Measurements from ENCODE around the gene TM9SF2. TPM values are rescaled to one million over a fixed set of nuclear protein-coding genes. Genes with fewer than 3 reads are reported as not detected.
A peak's percentile ranks its signal among the peaks of the same experiment; 100 is the strongest.

Gene TM9SF2
- polyA plus RNA-seq, 3 donors = 189 to 223 (median 193) TPM

- no peak for DNase-seq (ENCODE audit: extremely low read depth in 1 of 11, low read depth in 9 of 11, low spot score in 4 of 11)
Measured at GRCh38 chr13:99516153-99516929, 15.1 kb downstream of the TM9SF2 start.

- no peak for DNase-seq (ENCODE audit: extremely low read depth in 1 of 11, low read depth in 9 of 11, low spot score in 4 of 11)
Measured at GRCh38 chr13:99517577-99517976, 16.3 kb downstream of the TM9SF2 start.

GRCh38 chr13:99517984-99518383 is 16.7 kb downstream of the TM9SF2 start:
- DNase-seq (ENCODE audit: extremely low read depth in 1 of 11, low read depth in 9 of 11, low spot score in 4 of 11) = no peak

GRCh38 chr13:99522298-99522697 is 21.0 kb downstream of the TM9SF2 start:
- no peak for DNase-seq (ENCODE audit: extremely low read depth in 1 of 11, low read depth in 9 of 11, low spot score in 4 of 11)

- DNase-seq (ENCODE audit: extremely low read depth in 1 of 11, low read depth in 9 of 11, low spot score in 4 of 11) = no peak
Measured at GRCh38 chr13:99523838-99524237, 22.6 kb downstream of the TM9SF2 start.

- DNase-seq (ENCODE audit: extremely low read depth in 1 of 11, low read depth in 9 of 11, low spot score in 4 of 11) = no peak
Measured at GRCh38 chr13:99525967-99526366, 24.7 kb downstream of the TM9SF2 start.

GRCh38 chr13:99526549-99526948 is 25.3 kb downstream of the TM9SF2 start:
- no peak for DNase-seq (ENCODE audit: extremely low read depth in 1 of 11, low read depth in 9 of 11, low spot score in 4 of 11)

- DNase-seq (ENCODE audit: extremely low read depth in 1 of 11, low read depth in 9 of 11, low spot score in 4 of 11) = no peak
Measured at GRCh38 chr13:99527301-99527700, 26.0 kb downstream of the TM9SF2 start.

- DNase-seq (ENCODE audit: extremely low read depth in 1 of 11, low read depth in 9 of 11, low spot score in 4 of 11) = peak in 6 of 11 donors; percentile 4 to 21 (median 8)
Measured at GRCh38 chr13:99528547-99528946, 27.3 kb downstream of the TM9SF2 start.

GRCh38 chr13:99536023-99536422 is 34.8 kb downstream of the TM9SF2 start:
- DNase-seq (ENCODE audit: extremely low read depth in 1 of 11, low read depth in 9 of 11, low spot score in 4 of 11) = no peak

- DNase-seq (ENCODE audit: extremely low read depth in 1 of 11, low read depth in 9 of 11, low spot score in 4 of 11) = no peak
Measured at GRCh38 chr13:99540530-99540929, 39.3 kb downstream of the TM9SF2 start.

GRCh38 chr13:99542788-99543406 is 41.6 kb downstream of the TM9SF2 start:
- no peak for DNase-seq (ENCODE audit: extremely low read depth in 1 of 11, low read depth in 9 of 11, low spot score in 4 of 11)

- no peak for DNase-seq (ENCODE audit: extremely low read depth in 1 of 11, low read depth in 9 of 11, low spot score in 4 of 11)
Measured at GRCh38 chr13:99545361-99545760, 44.1 kb downstream of the TM9SF2 start.

GRCh38 chr13:99545979-99546378 is 44.7 kb downstream of the TM9SF2 start:
- no peak for DNase-seq (ENCODE audit: extremely low read depth in 1 of 11, low read depth in 9 of 11, low spot score in 4 of 11)

- DNase-seq (ENCODE audit: extremely low read depth in 1 of 11, low read depth in 9 of 11, low spot score in 4 of 11) = no peak
Measured at GRCh38 chr13:99546878-99547277, 45.6 kb downstream of the TM9SF2 start.

- no peak for DNase-seq (ENCODE audit: extremely low read depth in 1 of 11, low read depth in 9 of 11, low spot score in 4 of 11)
Measured at GRCh38 chr13:99548448-99548847, 47.2 kb downstream of the TM9SF2 start.

GRCh38 chr13:99553033-99553432 is 51.8 kb downstream of the TM9SF2 start:
- DNase-seq (ENCODE audit: extremely low read depth in 1 of 11, low read depth in 9 of 11, low spot score in 4 of 11) = no peak

- DNase-seq (ENCODE audit: extremely low read depth in 1 of 11, low read depth in 9 of 11, low spot score in 4 of 11) = no peak
Measured at GRCh38 chr13:99555149-99555548, 53.9 kb downstream of the TM9SF2 start.

- DNase-seq (ENCODE audit: extremely low read depth in 1 of 11, low read depth in 9 of 11, low spot score in 4 of 11) = no peak
Measured at GRCh38 chr13:99556867-99557443, 55.7 kb downstream of the TM9SF2 start.

GRCh38 chr13:99558570-99559180 is 57.4 kb downstream of the TM9SF2 start:
- no peak for DNase-seq (ENCODE audit: extremely low read depth in 1 of 11, low read depth in 9 of 11, low spot score in 4 of 11)
